ENCODE data around the gene ENTREP1.

GRCh38 chr9:69332067-69332685 is 7.2 kb downstream of the ENTREP1 start:
- TF ChIP-seq, protein P1, sequence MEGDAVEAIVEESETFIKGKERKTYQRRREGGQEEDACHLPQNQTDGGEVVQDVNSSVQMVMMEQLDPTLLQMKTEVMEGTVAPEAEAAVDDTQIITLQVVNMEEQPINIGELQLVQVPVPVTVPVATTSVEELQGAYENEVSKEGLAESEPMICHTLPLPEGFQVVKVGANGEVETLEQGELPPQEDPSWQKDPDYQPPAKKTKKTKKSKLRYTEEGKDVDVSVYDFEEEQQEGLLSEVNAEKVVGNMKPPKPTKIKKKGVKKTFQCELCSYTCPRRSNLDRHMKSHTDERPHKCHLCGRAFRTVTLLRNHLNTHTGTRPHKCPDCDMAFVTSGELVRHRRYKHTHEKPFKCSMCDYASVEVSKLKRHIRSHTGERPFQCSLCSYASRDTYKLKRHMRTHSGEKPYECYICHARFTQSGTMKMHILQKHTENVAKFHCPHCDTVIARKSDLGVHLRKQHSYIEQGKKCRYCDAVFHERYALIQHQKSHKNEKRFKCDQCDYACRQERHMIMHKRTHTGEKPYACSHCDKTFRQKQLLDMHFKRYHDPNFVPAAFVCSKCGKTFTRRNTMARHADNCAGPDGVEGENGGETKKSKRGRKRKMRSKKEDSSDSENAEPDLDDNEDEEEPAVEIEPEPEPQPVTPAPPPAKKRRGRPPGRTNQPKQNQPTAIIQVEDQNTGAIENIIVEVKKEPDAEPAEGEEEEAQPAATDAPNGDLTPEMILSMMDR (IDR thresholded peaks at IDR 0.05; ENCODE audit: insufficient read depth, low read length): no peak
- TF ChIP-seq SPI1 (IDR thresholded peaks at IDR 0.05; ENCODE audit: borderline replicate concordance, low read depth): peak; percentile 39; the same call in 1 of the 2 replicates

All from HL-60 (cell line).